HG02840 (cell line): ENCODE data around the gene TRIO.
A peak's percentile ranks its signal among the peaks of the same experiment; 100 is the strongest.

Experiments
- ATAC-seq: cut with Tn5 transposase; IDR thresholded peaks from one replicate; pipeline ENCODE4 v1.9.1; 2021; ENCODE audit warnings: mild to moderate bottlenecking, moderate library complexity, moderate number of reproducible peaks; ENCODE audit not compliant: unreplicated experiment, low FRiP score

TRIO gene

DNA sequence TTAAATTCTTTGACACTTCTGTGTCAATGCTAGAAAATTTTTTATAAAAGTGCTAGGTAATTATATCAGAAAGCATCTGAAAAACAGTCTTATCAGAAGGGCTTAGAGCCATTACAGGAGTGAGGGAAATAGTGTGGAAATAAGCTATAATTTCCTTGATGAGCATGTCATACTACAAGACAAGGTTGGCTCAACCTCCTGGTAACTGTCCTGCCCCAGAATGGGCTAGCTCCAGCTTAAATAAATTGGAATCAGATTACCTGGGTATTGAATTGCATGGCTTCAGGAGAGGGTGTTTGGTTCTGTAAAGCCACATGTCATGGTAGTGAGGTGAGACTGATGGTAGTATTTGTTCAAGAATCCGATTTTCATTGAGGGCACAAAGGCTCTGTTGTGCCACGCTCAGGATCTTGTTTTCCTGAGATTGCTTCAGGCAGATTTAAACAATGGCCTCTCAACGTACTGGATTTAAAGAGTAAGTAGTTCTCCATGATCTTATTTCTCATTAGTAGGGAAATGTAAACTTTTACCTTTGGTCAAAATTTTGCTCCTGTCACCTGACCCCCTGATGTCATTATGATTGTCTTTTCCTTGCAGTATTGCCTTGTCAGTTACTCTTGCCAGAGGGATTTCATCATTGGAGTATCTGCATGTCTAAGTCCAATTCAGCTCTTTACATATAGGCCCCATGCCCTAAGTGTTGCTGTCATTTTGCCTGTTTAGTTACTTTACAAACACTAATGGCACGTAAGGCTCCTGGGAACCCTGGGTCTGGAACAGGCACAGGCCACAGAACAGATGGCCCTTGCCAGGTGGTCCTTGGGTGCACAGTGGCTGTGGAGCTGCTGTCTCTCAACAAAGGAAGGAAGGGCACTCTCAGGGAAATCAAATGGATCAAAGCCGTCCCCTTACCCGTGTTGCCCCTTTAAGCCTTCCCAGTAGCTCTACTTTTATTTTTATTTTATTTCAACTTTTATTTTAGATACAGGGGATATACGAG lies 21.3 kb downstream of the TRIO start:
- ATAC-seq, result no peak

DNA sequence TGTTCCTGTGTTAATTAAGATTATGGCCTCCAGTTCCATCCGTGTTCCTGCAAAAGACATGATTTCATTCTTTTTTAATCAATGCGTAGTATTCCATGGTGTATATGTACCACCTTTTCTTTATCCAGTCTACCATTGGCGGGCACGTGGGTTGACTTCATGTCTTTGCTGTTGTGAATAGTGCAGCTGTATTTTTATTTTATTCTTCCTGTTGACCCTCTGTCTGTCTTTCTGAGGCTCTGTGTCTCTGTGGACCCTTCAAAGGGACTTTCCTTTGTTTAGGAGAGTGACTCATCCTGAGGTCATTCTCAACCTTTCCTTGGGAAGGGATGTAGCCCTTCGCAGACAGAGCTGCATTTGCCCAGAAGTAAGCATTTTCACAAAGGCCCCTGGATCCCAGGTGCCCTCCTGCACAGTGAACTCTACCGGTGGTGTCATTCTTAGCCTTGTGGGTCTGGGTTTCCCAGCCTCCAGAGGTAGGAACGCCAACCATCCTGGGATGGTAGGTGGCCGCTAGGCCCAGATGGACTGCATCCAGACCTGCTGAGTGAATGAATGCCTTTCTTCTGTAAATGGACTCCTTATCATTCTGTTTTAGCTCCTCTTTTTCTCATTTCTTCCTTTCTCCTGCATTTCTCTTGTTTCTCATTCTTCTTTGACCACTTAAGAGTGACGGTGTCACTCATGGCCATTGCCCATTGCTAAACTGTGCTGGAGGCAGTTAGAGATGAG lies 22.4 kb downstream of the TRIO start:
- ATAC-seq, result no peak

DNA sequence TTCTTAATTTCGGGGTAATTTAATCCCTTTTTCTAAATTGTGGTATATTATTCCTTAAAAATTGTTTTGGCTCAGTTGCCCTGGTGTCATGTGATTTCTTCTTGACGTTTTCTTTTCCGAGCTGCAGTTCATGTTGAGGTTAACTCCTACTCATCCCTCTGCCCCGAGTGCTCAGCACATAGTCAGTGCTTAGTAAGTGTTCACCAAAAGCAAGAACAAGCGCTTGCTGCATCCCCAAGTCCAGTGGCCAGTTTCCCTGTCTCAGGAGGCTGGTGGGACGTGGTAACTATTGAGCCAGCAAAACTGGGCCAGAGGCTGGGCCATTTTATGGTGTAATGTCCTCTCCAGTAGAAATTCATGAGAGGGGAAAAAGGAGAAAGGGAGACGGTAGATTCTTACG lies 23.3 kb downstream of the TRIO start:
- no peak for ATAC-seq

DNA sequence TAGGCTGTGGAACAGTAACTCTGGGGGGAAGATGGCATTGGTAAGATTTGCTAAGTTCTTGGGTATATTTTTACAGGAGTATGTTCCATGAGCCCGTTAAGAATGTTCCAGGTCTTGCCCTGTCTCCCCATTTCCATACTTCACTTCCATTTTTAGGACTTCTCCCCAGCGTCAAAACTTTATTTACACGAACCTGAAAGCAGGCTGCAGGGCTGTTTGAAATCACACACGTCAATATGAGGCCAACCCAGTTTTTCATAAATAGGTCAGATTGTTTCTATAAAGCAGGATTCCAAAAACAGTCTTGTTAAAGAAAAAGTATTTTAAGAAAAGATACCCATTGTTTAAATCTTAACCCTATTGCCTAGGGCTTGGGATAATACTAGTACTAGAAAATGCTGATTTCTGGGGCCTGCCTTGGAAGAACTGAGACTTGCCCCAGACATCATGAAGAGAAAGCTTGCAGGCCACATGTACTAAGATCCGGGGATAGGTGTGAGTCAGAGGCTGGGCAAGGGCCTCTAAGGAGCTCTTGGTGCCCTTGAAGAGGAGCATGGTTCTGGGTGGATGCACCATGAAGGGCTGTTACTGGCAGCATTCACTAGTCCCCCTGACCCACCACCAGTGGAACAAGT lies 24.2 kb downstream of the TRIO start:
- ATAC-seq, result no peak

DNA sequence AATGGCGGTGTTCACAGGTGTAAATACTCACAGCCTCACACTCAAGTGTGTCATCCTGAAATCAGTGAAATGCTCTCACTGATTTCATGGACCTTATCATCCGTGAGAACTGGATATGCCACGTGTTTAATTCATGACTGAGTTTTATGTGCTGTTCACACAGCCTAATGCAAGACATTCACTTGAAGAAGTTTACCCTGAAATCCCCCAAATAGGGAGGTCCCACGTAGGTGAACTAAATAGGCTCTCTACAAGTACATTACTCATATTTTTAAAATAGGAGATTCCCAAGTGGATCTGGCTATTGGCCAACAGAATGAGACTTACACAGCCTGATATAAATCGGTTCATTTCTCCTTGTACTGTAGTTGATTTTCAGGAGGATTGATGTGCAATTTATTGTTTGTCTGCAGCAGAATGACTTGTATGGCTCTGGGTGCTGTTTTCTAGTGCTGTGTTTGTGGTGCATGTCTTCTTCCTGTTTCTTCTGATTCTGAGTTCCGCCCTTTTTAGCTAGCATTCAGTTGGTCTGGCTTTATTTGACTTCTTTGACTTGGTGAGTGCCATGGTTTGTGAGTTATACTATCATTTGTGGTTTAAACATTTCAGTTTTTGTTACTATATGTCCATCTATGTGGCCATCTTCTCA lies 25.1 kb downstream of the TRIO start:
- ATAC-seq, result no peak

DNA sequence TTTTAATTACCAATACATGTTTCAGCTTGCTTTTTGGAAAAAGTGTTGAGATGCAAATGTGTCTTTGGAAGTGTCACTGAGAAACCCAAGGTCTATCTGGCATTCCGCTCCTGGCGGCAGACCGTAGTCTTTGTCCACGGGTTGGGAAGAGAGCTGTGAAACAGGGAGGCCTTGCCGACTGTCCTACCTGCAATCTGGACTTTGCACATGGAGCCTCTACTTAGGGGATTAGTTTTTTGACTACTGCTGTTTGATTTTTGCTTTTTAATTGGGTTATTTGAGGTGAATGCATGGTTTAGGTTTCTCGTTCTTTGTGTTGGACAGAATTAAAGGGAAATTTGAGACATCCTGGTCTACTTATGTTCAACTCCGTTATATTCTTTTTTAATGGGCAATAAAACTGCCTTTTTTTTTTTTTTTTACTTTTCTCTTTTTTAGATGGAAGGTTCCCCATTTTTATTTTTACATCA lies 25.7 kb downstream of the TRIO start:
- no peak for ATAC-seq

DNA sequence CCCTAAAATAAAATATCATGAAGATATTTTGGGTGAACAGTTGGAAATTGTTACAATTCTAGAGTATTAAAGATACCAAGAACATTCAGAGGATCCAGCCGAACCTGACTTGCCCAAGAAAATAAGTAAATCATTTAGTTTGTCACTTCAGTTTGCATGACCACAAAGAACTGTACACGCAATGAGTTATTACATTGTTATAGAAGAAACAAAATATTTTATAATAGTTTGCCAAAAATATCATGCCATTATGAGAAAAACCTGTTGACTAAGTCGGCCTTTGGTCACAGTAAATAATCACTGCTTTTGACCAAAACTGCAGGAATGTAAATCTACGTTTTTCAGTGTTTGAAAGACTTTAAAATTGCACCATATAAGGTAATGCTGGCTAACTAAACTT lies 27.9 kb downstream of the TRIO start:
- ATAC-seq, result no peak

DNA sequence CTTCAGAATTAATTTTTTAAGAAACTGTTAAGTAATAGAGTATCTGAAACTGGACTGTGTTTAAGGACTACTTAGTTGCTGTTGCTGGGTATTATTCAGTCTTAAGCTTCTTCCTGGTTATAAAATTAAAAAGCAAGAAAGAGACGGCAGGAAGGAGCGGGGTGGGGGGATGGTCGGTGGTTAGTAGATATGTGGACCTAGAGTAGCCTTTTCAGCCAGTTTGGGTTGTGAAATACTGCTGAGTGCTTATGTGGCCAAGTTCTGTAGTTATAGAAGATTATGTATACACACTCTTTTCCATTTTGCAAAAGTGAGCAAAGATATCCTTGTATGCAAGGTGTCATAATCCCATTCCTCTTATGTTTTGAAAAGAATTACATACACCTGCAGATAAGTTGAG lies 28.5 kb downstream of the TRIO start:
- ATAC-seq, result no peak

DNA sequence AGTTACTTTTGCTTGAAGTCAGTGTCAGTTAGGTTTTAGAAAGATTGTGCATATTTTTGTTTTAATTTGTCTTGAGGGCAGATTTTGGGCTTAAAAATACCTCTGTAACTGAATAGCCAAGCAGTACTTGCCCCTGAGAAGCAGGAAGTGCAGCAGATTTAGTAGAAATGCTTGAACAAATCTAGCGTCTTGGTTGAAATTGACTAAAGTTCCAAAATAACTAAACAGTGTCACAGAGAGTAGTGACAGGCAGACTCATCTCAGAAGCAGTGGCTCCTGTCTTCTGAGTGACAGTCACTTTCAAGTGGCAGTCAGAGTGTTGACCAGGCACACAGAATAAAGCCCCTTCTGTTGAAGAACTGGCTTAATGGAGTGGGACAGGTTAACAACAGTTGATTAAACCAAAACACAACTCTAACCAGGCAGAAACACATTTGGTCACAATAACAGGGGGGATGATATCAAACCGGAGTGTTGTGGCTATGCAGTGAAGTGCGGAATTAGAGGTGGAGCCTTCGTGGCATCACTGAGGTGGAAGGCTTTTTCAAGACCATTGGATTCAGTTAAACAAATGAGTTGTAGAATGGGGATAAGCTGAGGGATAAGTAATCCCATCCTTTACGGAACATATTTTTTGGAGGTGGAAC lies 29.1 kb downstream of the TRIO start:
- peak; percentile 52 for ATAC-seq

DNA sequence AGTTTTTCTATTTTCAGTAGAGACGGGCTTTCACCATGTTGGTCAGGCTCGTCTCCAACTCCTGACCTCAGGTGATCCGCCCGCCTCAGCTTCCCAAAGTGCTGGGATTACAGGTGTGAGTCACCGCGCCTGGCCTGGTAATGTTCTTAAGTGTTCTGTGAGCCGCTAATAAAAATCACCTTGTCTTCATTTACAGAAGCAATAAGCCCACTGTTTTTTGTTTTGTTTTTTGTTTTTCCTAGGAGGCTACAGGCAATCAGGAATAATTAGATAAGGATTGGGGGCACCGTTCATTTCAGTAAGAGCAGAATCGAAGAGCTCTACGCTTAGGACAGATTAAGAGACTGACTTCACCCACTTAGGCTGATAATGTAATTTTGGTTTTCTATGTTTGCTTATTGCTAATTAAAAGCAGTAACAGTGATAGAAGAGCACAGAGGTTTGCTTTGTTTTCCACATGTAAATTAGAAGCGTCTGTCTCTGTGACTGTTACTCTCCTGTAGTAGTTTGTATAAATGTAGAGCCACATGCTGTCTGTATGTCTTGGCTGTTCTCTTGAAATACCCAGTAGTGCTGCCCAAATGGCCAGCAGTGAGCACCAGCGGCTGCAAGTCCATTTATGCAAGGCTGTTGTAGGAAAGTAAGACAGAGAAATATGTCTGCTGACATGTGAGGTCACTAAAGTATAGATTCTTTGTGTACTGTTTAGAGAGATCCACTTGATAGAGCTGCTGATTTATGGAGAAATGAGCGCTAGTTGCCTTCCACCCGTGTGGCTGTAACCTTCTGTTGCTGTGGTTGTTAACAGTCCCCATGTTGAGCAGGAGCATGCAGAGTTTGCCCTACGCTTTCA lies 30.5 kb downstream of the TRIO start:
- ATAC-seq, result no peak

DNA sequence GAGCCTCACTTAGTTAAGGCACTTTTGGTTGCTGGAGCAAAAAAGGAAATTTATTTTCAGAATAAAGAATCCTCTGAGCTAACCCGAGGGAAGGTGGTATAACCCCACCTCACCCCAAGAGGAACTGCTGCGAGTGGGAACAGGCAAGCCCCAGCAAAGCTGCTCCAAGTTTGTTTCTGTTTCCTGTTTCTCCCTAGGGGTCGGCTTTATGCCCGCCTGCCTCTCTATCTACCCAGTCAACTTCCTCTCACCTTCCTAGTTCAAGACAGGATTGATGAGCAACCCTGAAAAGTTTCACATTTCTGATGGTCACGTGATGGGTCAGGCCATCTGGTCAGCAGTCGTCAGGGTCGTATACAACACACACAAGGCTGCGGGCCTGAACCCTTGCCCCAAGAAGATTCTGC lies 31.1 kb downstream of the TRIO start:
- no peak for ATAC-seq

DNA sequence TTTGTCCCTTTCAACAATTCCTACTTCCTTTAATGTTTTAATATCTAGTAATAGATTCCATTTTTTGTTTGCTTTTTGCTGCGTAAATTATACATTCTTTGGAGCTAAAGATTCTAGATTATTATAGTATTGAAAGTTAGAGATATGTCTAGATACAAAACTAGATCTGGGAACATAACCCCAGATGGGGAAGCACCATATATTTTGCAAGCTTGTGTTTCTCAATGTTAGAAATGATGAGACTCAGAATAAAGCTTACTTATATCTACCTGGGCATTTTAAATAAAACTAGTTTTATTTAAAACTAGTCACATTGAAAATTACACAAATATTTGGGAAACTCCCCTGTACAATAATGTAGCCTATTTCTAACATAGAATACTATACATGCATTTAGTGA lies 32.2 kb downstream of the TRIO start:
- no peak for ATAC-seq

DNA sequence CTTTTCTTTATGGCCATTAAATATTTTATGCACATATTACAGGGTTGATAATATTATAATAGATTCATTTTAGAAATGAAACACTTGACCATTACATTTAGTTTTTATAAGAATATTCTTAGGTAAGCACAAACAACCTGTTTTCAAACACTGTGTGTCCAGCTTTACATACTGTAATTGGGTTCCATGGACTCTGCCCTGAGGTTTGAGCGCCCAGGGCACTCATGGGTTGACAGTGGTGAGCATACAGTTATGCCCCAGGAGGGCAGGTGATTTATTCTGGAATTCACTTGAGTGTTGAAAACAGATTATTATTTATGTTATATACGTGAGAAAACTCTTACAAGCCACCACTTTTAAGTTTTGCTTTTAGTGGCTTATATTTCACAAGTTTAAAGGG lies 33.7 kb downstream of the TRIO start:
- no peak for ATAC-seq

DNA sequence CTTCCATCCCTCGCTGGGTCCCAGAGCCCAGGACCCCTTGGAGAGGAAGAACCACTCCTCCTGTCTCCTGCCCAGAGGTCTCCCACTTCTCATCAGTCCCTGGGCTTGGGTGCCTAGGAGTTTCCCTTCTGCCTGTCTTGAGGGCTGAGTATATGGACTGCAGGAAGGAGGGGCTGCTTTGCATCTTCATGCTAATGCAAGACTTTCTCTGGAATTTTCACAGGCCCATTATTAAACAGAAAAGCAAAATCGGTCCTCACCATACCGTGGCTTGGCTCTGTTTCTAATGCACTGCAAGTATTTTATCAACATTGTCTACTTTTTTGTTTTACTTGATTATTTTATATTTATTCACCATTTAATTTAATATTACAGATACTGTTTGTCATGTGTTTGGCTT lies 34.5 kb downstream of the TRIO start:
- ATAC-seq, result no peak

DNA sequence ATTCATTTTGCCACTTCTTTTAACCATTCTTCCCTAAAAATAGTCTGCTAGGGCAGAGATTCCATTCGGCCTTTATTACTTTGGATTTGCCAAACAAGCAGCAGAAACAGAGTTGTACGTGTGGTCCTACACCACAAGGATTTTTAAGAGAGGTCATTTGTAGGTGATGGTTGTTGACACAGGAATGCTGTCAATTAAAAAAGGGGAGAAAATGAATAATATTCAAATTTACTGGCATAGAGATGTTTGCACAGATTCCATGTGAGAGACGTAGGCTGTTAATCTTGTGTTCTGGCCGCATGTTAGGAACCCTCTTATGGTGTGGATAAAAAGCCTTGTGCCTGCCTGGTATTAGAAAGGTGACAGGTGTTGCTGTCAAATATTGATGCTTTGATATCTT lies 34.9 kb downstream of the TRIO start:
- ATAC-seq, result no peak

DNA sequence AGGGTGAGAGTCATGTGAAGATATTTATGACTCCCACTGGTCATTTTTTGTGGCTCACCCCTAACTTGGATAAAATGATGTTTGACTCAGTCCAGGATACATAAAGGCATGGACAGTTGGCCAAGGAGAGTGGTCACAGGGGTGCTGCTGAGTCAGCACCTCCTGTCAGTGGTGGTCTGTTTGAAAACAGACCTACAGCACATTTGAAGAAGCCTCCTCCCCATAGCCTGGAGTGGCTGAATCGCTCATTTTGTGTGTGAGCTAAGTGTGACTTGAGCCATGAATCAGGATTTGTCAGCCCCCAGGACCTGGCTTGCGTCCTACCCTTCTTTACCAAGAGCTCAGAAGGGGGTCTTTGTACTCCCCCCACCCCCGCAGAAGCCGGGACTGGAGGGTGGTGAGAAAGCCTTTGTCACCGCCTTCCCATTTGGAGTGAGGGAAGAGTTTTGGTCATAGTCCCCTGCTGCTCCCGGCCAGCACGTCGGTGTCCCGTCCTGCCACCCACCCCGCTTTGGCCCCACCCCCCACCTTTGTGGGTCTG lies 35.6 kb downstream of the TRIO start:
- ATAC-seq, result no peak

DNA sequence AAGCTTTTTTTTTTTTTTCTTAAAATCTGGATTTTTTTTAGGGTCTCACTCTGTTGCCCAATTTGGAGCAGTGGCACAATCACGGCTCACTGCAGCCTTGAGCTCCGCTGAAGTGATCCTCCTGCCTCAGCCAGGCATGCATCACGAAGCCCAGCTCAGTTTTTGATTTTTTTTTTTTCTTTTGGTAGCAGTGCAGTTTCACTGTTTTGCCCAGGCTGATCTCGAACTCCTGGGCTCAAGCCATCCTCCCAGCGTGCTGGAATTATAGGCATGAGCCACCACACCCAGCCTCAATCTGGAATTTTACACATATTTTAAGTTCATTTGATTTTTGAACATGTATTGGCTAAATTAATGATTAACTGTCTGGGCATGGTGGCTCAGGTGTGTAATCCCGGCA lies 36.3 kb downstream of the TRIO start:
- no peak for ATAC-seq

DNA sequence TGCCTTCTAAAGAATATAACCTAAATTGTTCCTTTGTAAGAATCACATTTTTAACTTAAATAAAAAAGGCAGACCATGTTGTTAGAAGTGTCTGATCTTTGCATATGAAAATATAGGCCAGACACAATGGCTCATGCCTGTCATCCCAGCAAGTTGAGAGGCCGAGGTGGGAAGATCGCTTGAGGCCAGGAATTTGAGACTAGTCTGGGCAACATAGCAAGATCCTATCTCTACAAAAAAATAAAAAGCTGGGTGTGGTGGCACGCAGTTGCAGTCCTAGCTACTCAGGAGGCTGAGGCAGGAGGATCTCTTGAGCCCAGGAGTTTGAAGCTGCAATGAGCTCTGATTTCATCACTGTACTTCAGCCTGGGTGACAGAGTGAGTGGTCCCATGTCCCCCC lies 37.3 kb downstream of the TRIO start:
- ATAC-seq, result no peak
